GM13976 (cell line): Measurements from ENCODE around the gene APBA3.
"Not testable (repeated sequence)": the region's sequence is repeated elsewhere in the genome, so short reads cannot be mapped to it uniquely, and the experiment has no call there.

Experiments used
- DNase-seq: peaks from one replicate; pipeline ENCODE4 v3.0.0; 2012; ENCODE audit warnings: low spot score
- in situ Hi-C: fragments of 300-500 bp; cut with MboI; formaldehyde crosslinking; loops from one replicate; pipeline ENCODE4 v1.12.0; 2022; ENCODE audit warnings: low sequenced_read_pairs, mixed read lengths, inconsistent platforms; ENCODE audit not compliant: unreplicated experiment
- TF ChIP-seq, protein P1 (sequence below): IDR thresholded peaks from 2 replicates; pipeline ENCODE4 v1.5.1; 2012; ENCODE audit warnings: borderline replicate concordance, mild to moderate bottlenecking; ENCODE audit not compliant: insufficient read depth; ENCODE audit errors: extremely low read depth, missing control alignments, control extremely low read depth

The APBA3 gene

DNA sequence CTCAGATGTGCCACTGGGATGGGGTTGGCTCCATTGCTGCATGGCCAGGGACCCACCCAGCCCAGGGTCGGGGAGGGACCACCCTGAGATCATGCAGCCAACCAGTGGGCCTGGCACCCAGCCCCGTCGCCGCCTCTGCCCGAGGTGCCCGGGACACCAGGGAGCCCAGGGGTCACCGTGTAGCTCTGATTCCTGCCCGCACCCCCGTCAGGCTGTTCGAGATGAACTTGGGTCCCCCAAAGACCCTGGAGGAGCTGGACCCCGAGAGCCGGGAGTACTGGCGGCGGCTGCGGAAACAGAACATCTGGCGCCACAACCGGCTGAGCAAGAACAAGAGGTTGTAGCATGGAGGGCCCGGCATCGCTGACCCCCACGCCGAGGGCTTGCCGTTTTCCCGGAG, 5.6 kb upstream of the APBA3 start:
- DNase-seq = no peak
- TF ChIP-seq, protein P1, sequence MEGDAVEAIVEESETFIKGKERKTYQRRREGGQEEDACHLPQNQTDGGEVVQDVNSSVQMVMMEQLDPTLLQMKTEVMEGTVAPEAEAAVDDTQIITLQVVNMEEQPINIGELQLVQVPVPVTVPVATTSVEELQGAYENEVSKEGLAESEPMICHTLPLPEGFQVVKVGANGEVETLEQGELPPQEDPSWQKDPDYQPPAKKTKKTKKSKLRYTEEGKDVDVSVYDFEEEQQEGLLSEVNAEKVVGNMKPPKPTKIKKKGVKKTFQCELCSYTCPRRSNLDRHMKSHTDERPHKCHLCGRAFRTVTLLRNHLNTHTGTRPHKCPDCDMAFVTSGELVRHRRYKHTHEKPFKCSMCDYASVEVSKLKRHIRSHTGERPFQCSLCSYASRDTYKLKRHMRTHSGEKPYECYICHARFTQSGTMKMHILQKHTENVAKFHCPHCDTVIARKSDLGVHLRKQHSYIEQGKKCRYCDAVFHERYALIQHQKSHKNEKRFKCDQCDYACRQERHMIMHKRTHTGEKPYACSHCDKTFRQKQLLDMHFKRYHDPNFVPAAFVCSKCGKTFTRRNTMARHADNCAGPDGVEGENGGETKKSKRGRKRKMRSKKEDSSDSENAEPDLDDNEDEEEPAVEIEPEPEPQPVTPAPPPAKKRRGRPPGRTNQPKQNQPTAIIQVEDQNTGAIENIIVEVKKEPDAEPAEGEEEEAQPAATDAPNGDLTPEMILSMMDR = no peak
- in situ Hi-C loops = no loop called here

DNA sequence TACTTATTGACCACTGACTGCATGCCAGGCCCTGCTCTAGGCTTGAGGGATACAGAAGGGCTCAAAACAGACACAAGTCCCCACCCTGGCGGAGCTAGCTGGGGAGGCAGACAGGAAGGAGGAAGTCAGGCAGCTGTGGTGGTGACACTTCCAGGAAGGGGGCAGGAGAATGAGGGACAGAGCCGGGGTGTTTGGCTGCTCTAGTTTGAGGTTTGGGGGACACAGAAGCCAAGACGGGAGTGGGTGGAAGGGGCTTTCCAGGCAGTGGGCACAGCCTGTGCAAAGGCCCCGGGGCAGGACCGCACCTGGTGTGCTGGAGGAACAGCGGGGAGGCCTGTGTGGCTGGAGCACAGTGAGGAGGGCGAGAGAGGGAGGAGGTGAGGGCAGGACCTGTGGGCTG, 5.0 kb upstream of the APBA3 start:
- TF ChIP-seq, protein P1 = no peak
- DNase-seq = no peak
- in situ Hi-C loops = no loop called here

DNA sequence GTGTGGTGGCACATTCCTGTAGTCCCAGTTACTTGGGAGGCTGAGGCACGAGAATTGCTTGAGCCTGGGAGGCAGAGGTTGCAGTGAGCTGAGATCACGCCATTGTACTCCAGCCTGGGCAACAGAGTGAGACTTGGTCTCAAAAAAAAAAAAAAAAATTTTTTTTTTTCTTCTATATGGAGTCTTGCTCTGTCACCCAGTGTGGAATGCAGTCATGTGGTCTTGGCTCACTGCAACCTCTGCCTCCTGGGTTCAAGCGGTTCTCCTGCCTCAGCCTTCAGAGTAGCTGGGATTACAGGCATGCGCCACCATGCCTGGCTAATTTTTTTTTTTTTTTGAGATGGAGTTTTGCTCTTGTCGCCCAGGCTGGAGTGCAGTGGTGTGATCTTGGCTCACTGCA, 4.3 kb upstream of the APBA3 start:
- DNase-seq = not testable (repeated sequence)

DNA sequence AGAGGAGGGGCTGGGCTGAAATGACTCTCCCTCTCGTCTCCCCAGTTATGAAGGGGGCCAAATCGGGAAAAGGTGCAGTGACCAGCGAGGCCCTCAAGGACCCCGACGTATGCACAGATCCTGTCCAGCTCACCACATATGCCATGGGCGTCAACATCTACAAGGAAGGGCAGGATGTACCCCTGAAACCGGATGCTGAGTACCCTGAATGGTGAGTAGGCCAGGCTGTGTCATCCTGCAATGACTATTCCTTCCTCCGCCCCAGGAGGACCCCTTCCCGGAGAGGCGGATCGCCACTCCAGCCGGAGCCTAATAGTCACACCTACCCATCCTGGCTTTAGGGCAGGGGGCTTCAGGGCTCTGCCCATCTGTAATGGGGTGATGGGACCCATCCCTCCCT, 3.6 kb upstream of the APBA3 start:
- TF ChIP-seq, protein P1 = no peak
- in situ Hi-C loops = no loop called here
- no peak for DNase-seq

More for the DNA sequence above, 4.3 kb upstream of the APBA3 start:
- in situ Hi-C loops = not testable (repeated sequence)

DNA sequence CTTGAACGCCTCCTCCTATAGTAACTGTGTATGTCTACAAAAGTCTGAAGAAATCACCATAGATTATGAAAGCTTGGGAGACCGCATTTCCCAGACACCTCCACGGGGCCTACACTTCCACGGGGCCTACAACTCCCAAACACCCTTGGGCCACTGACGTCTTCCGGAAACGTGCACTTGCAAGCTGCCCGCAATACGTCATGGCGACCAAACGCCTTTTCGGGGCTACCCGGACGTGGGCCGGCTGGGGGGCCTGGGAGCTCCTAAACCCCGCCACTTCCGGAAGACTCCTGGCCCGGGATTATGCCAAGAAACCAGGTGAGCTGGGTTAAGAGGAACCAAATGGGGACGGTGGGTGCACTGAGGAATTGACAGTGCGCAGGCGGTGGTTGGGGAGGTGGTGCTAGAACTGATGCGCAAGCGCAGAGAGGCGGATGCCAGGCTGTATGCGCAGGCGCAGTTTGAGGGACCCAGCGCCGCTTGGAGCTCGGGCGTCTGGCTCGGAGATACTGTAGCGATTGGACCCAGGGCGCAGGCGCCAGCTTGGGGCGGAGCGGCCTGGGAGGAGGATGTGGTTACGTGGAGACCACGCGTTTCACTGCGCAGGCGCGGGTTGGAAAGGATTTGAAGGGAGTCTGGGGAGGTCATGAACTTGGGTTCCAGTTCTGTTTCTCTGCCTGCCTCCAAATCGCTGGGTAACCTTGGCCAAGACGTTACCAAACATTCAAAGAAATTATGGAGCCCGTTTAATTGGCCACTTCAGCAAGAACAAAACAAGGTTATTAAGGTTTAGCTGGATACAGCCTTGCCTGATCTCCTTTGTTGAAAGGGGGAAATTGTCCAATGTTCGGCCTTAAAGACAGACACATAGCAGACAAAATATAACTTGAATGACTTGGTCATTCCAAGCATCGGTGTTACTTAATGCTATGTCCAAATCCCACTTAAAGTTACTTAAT, 1.3 kb upstream of the APBA3 start, which contains the start of gene MRPL54:
Gene MRPL54 (plus strand): TSS at position 182 of the 959 bp plus-strand sequence. CDS start 19 bp downstream, at position 201.
- peak; percentile 99 for DNase-seq
- in situ Hi-C loops = no loop called here
- TF ChIP-seq, protein P1 = no peak

DNA sequence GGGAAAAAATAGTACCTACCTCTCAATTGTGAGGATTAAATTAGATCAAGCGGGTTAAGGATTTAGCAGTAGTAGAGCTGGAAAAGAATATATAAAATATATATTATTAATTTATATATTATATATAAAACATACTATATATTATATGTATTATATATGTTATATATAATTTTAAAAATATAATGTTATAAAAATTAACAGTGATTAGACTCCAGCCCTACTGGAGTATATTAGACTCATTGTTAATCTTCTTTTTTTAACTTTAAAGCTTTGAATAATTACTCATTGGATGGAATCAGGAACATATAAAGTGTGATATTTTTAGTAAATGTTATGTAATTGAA, 610 bp upstream of the APBA3 start:
- no peak for DNase-seq
- in situ Hi-C loops = no loop called here
- TF ChIP-seq, protein P1 = no peak

DNA sequence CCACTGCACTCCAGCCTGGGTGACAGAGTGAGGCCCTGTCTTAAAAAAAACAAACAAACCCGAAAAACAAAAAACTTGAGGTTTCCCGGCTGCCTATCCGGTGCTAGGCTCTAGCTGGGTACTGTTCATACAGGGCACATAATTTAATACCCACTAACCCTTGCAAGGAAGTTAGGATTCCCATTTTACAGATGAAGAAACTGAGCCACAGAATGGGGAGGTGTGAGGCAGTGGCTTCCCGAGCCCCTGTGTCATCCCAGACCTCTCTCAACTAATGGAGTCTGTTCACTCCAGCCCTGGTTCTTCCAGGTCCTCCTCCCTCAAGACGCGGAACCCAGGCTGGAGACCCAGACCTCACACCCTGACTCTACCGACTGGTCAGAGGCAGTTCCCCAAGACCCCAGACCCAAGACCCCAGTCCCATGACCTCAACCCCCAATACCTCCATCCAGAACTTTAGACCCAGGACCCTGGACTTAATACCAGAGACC, 576 bp downstream of the APBA3 start:
- TF ChIP-seq, protein P1 = no peak
- in situ Hi-C loops = no loop called here
- no peak for DNase-seq
